Parathyroid adenoma (tissue), 2 donors: Measurements from ENCODE around the gene RCOR1.
"Not testable (repeated sequence)": the region's sequence is repeated elsewhere in the genome, so short reads cannot be mapped to it uniquely, and the experiment has no call there.

Experiments used
- H2AFZ ChIP-seq: fragments of 300-600 bp; sonication (generic); one replicate; pipeline ENCODE4 v1.7.0; 2017; ENCODE audit warnings: antibody characterized with exemption, mild to moderate bottlenecking
- H3K27ac ChIP-seq: fragments of 300-600 bp; sonication (generic); one replicate; pipeline ENCODE4 v1.7.0; 2017
- H3K27me3 ChIP-seq: fragments of 300-600 bp; sonication (generic); one replicate; pipeline ENCODE4 v1.7.0; 2017; ENCODE audit warnings: low read length; ENCODE audit not compliant: control insufficient read depth, insufficient read depth
- H3K36me3 ChIP-seq: fragments of 300-600 bp; sonication (generic); one replicate; pipeline ENCODE4 v1.7.0; 2017; ENCODE audit warnings: low read length; ENCODE audit not compliant: control insufficient read depth, insufficient read depth
- H3K4me1 ChIP-seq: fragments of 300-600 bp; sonication (generic); one replicate; pipeline ENCODE4 v1.7.0; 2017; ENCODE audit warnings: control low read depth
- H3K4me2 ChIP-seq: fragments of 300-600 bp; sonication (generic); one replicate; pipeline ENCODE4 v1.7.0; 2017; ENCODE audit warnings: low read length
- H3K4me3 ChIP-seq: fragments of 300-600 bp; sonication (generic); one replicate; pipeline ENCODE4 v1.7.0; 2017; ENCODE audit warnings: low read depth, low read length
- H3K79me2 ChIP-seq: fragments of 300-600 bp; sonication (generic); one replicate; pipeline ENCODE4 v1.7.0; 2017; ENCODE audit warnings: control low read depth
- H3K9ac ChIP-seq: fragments of 300-600 bp; sonication (generic); one replicate; pipeline ENCODE4 v1.7.0; 2017; ENCODE audit warnings: mild to moderate bottlenecking
- H3K9me3 ChIP-seq: fragments of 300-600 bp; sonication (generic); one replicate; pipeline ENCODE4 v1.7.0; 2017; ENCODE audit warnings: low read length; ENCODE audit not compliant: control insufficient read depth
- CTCF ChIP-seq: fragments of 300-600 bp; sonication (generic); IDR thresholded peaks from one replicate; pipeline ENCODE4 v1.7.0; 2017; ENCODE audit warnings: antibody characterized with exemption, mild to moderate bottlenecking
- donor health status: primary hyperparathyroidism.

Gene RCOR1

GRCh38 chr14:102571043-102571442 lies 21.4 kb upstream of the RCOR1 start:
- no peak for TF ChIP-seq CTCF
- H3K27me3 ChIP-seq: no peaks in the 10 kb centered on the region
- H3K4me2 ChIP-seq: no peak overlapping the region
- no peak overlapping the region for H2AFZ ChIP-seq
- H3K9ac ChIP-seq: no peak overlapping the region
- peaks cover 6% of the 10 kb centered on the region for H3K4me1 ChIP-seq
- no peak overlapping the region for H3K4me3 ChIP-seq
- no peaks in the 10 kb centered on the region for H3K79me2 ChIP-seq
- H3K9me3 ChIP-seq: no peaks in the 10 kb centered on the region
- H3K36me3 ChIP-seq: no peaks in the 10 kb centered on the region
- no peak overlapping the region for H3K27ac ChIP-seq

- TF ChIP-seq CTCF: no peak
- no peak overlapping the region for H3K4me3 ChIP-seq
These were observed 20.9 kb upstream of the RCOR1 start for GRCh38 chr14:102571478-102572042.

GRCh38 chr14:102573161-102573560 lies 19.3 kb upstream of the RCOR1 start:
- H3K9ac ChIP-seq, H3K79me2 ChIP-seq, H3K4me3 ChIP-seq, H3K27me3 ChIP-seq, H3K27ac ChIP-seq, H3K4me2 ChIP-seq, H2AFZ ChIP-seq, H3K9me3 ChIP-seq, H3K4me1 ChIP-seq, H3K36me3 ChIP-seq: not testable (repeated sequence)

More at GRCh38 chr14:102571478-102572042, 20.9 kb upstream of the RCOR1 start:
- Histone ChIP-seq H3K9me3 (no peaks in the 10 kb centered on the region), H3K27ac (no peak overlapping the region), H2AFZ (no peak overlapping the region), H3K9ac (no peak overlapping the region), H3K4me1 (peaks cover 6% of the 10 kb centered on the region), H3K79me2 (no peaks in the 10 kb centered on the region), H3K4me2 (no peak overlapping the region), H3K27me3 (no peaks in the 10 kb centered on the region), H3K36me3 (no peaks in the 10 kb centered on the region)

- no peak overlapping the region for H2AFZ ChIP-seq
- H3K4me1 ChIP-seq: no peaks in the 10 kb centered on the region
- no peaks in the 10 kb centered on the region for H3K9me3 ChIP-seq
- no peaks in the 10 kb centered on the region for H3K36me3 ChIP-seq
- H3K4me3 ChIP-seq: no peak overlapping the region
- no peaks in the 10 kb centered on the region for H3K79me2 ChIP-seq
- TF ChIP-seq CTCF: no peak
- no peaks in the 10 kb centered on the region for H3K27me3 ChIP-seq
- H3K9ac ChIP-seq: no peak overlapping the region
- no peak overlapping the region for H3K4me2 ChIP-seq
- no peak overlapping the region for H3K27ac ChIP-seq
These were observed 18.8 kb upstream of the RCOR1 start for GRCh38 chr14:102573591-102574046.

GRCh38 chr14:102574281-102575159 lies 17.9 kb upstream of the RCOR1 start:
- no peak overlapping the region for H3K27ac ChIP-seq
- no peaks in the 10 kb centered on the region for H3K4me1 ChIP-seq
- no peak for TF ChIP-seq CTCF
- no peak overlapping the region for H2AFZ ChIP-seq
- H3K9me3 ChIP-seq: no peaks in the 10 kb centered on the region
- no peaks in the 10 kb centered on the region for H3K27me3 ChIP-seq
- H3K4me2 ChIP-seq: no peak overlapping the region
- no peak overlapping the region for H3K9ac ChIP-seq
- H3K79me2 ChIP-seq: no peaks in the 10 kb centered on the region
- H3K36me3 ChIP-seq: no peaks in the 10 kb centered on the region
- no peak overlapping the region for H3K4me3 ChIP-seq
